Choroid plexus epithelial cell (primary cell): ENCODE data around the gene SLIRP.

Experiments used
- DNase-seq: peaks from one replicate; pipeline ENCODE4 v3.0.0-alpha.2; 2010; ENCODE audit warnings: low read depth
- H3K4me3 ChIP-seq: 2 replicates; pipeline ENCODE4 v1.5.1; 2011; ENCODE audit warnings: low read depth, mild to moderate bottlenecking, control low read depth, low read length, moderate library complexity
- CTCF ChIP-seq: conservative IDR thresholded peaks from 2 replicates; pipeline ENCODE4 v1.5.1; 2011; ENCODE audit warnings: low read depth, mild to moderate bottlenecking, control low read depth, inconsistent platforms, low read length, moderate library complexity

The SLIRP gene

GRCh38 chr14:77710364-77710763, 2.5 kb downstream of the SLIRP start:
- H3K4me3 ChIP-seq, result no peak overlapping the region
- TF ChIP-seq CTCF, result no peak
- DNase-seq, result no peak

DNA sequence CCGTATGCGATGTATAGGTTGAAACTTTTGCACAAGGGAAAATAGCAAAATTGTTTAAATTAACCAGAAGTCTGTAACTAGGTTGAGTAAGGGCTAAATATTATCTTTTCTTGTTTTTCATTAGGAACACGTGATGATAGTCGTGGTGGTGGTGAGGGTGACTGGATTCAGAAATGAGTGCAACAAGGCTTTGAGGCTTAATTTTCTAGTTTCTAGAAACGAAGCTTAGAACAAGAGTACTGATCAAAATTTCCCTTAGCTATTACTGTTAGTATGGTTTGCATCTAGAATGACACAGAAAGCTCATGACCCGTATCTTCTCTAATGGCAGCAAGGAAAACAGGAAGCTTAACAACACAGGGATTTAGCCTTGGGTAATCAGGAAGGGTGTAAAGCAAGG, 7.0 kb downstream of the SLIRP start:
- TF ChIP-seq CTCF, result no peak
- H3K4me3 ChIP-seq, result no peak overlapping the region
- no peak for DNase-seq

- no peak for TF ChIP-seq CTCF
- no peak overlapping the region for H3K4me3 ChIP-seq
Measured at GRCh38 chr14:77717608-77718305, 9.9 kb downstream of the SLIRP start.

DNA sequence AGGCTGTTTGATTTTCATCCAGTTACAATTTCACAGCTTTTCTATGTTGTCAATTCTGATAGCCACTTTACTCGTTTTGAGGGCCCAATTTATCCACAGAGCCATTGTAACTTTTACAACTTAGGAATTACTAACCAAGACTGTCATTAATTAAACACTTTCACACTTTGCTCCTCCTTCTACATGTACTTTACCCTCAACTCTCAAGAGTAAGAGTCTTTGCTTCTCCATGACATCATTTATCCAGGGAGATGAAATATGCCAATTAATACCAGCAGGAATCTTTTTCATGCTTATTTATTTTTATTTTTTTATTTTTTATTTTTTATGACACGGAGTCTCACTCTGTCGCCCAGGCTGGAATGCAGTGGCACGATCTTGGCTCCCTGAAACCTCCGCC, 13.5 kb downstream of the SLIRP start:
- DNase-seq, result no peak
- no peak for TF ChIP-seq CTCF
- no peak overlapping the region for H3K4me3 ChIP-seq

More at GRCh38 chr14:77717608-77718305, 9.9 kb downstream of the SLIRP start:
- DNase-seq, result no peak

GRCh38 chr14:77722301-77722700, 14.4 kb downstream of the SLIRP start:
- no peak overlapping the region for H3K4me3 ChIP-seq
- no peak for DNase-seq
- no peak for TF ChIP-seq CTCF

- DNase-seq, result peak; percentile 13
- no peak overlapping the region for H3K4me3 ChIP-seq
- no peak for TF ChIP-seq CTCF
Measured at GRCh38 chr14:77730976-77731497, 23.1 kb downstream of the SLIRP start.

- peak; percentile 51 for DNase-seq
- no peak for TF ChIP-seq CTCF
- no peak overlapping the region for H3K4me3 ChIP-seq
Measured at GRCh38 chr14:77738559-77739250, 30.8 kb downstream of the SLIRP start.
